H7 (cell line): ENCODE measurements around the gene NAV2. TPM values are rescaled to one million over a fixed set of nuclear protein-coding genes. Genes with fewer than 3 reads are reported as not detected.

ENCODE experiments used
- DNase-seq: peaks from one replicate; pipeline ENCODE4 v3.0.0; 2012
- H3K27me3 ChIP-seq: 2 replicates; pipeline ENCODE4 v1.6.0; 2011; ENCODE audit warnings: mild to moderate bottlenecking, low read length; ENCODE audit not compliant: control insufficient read depth, insufficient read depth
- H3K36me3 ChIP-seq: replicated peaks from 2 replicates; pipeline ENCODE4 v1.5.1; 2011; ENCODE audit warnings: low read length; ENCODE audit not compliant: control insufficient read depth, insufficient read depth
- H3K4me3 ChIP-seq: 2 replicates; pipeline ENCODE4 v1.5.1; 2011; ENCODE audit warnings: low read depth, mild to moderate bottlenecking, control low read depth, low read length, moderate library complexity; ENCODE audit not compliant: insufficient read depth
- total RNA-seq: library from RNA; depleted of rRNA; stranded (reverse); fragments of >200 nt; shearing (Covaris generic); gene quantifications from 2 replicates; pipeline ENCODE4 v1.2.3, GENCODE V29; 2014

The NAV2 gene
- total RNA-seq, 1 experiment from 2014 or later: 11.1 TPM

DNA sequence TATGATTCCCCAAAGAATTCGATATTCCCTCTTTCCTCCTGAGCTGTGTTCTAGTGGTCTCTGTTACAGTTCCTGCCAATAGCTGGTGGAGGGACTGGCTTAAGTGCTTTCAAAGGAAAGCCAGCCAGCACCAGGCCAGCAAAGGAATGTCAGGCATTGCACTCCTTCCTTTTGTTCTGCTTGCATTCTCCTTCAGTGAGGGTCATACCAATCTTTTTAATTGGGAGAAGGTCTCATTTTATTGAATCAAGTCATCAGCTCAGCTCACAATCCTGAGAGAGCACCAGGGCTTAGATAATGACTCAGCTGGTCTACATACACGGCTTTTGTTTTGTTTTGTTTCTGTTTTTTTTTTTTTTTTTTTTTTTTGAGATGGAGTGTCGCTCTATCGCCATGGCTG, 222.9 kb downstream of the NAV2 start:
- Histone ChIP-seq H3K27me3 (no peaks in the 10 kb centered on the region), H3K36me3 (peaks cover 4% of the 10 kb centered on the region; the same call in 1 of the 2 replicates), H3K4me3 (no peak overlapping the region)
- DNase-seq: peak; percentile 64

DNA sequence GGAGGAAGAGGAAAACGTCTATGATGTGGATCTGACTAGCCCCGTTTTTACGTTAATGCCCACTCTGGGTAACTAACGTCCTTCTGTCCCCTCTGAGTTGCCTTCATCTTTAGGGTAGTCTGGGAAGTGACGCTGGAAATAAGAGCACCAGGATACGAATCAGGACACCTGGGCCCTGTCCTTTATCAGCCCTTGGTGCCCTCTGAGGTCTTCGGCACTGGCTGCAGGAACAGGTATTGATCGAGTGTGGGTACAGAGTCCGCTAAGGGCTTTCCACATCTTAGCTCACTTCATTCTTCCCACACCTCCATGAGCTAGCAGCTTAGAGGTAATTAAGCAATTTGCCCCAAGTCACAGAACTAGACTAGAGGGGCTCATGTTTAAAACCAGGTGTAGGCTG, 223.8 kb downstream of the NAV2 start:
- Histone ChIP-seq H3K4me3 (no peak overlapping the region), H3K27me3 (no peaks in the 10 kb centered on the region), H3K36me3 (peaks cover 6% of the 10 kb centered on the region; the same call in 1 of the 2 replicates)
- DNase-seq: no peak

GRCh38 chr11:19938169-19938856, 225.7 kb downstream of the NAV2 start:
- Histone ChIP-seq H3K27me3 (no peaks in the 10 kb centered on the region), H3K4me3 (no peak overlapping the region), H3K36me3 (peaks cover 6% of the 10 kb centered on the region; the same call in 1 of the 2 replicates)
- peak; percentile 82 for DNase-seq

GRCh38 chr11:19938866-19939265, 226.2 kb downstream of the NAV2 start:
- Histone ChIP-seq H3K4me3 (no peak overlapping the region), H3K36me3 (peaks cover 6% of the 10 kb centered on the region; the same call in 1 of the 2 replicates), H3K27me3 (no peaks in the 10 kb centered on the region)
- DNase-seq: no peak

- no peak for DNase-seq
- Histone ChIP-seq H3K36me3 (peaks cover 4% of the 10 kb centered on the region; the same call in 1 of the 2 replicates), H3K27me3 (no peaks in the 10 kb centered on the region), H3K4me3 (no peak overlapping the region)
Measured at GRCh38 chr11:19939415-19939929, 226.8 kb downstream of the NAV2 start.

DNA sequence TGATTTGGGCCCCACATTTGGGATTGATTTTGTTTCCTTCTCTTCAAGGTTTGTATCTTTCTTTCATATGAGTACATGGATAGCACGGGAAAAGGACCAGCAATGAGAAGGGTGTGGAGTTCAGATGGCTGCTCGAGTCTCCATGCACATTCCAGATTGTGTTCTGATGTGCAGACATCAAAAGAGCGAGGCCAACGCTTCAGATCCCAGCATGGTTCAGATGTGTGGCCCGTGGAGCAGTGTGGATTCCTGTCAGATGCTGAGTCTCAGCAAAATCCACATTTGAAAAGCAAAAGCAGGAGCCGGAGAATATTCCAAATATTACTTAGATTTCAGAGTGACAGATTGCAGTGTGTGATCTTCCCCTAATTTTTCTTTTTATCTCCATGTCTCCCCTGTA, 228.2 kb downstream of the NAV2 start:
- H3K36me3 ChIP-seq: peaks cover 4% of the 10 kb centered on the region; the same call in 1 of the 2 replicates
- H3K27me3 ChIP-seq: no peaks in the 10 kb centered on the region
- DNase-seq: no peak
- no peak overlapping the region for H3K4me3 ChIP-seq

DNA sequence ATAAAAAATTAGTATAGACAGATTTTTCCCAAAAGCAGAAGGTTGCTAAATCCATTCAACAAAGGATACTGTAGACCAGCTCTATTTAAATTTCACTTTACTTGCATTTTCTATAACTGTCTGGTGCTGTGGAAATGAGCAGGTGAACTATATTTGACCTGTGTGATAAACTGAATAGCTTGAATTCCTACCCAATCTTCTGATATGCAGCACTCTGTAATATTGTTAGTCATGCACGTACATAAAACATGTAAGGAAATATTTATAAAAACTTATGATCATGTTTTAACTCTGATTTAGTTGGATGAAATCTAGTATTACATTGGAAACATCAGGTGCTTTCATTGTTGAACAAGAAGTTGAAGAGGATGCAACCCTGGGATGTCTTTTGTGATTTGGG, 234.0 kb downstream of the NAV2 start:
- Histone ChIP-seq H3K36me3 (peaks cover 3% of the 10 kb centered on the region), H3K4me3 (no peak overlapping the region), H3K27me3 (no peaks in the 10 kb centered on the region)
- DNase-seq: no peak

DNA sequence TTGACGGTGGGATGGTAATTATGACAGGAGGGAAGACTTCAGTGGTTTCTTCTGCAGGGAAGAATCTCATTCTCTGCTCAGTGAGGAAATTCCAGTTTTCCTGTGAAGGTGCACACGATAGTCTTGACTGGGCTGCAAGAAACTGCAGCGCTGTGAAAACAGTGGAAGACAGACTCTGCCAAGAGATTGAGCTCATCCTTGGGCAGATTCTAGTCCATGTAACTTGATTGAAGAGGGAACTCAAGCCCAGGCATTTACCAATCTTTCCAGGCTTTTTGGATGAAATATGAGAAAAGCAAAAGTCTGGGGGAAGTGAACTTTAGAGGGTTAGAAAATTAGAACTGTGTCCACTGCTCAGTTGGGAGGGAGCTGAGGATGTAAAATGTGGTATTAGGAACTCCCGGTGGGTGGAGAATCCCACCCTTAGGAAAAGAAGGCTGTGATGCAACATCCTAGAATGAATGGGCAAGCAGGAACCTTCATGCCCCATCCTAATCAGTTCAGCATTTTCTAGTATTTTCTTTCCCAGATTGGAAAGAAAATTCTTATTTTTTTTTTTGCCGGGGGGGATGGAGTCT, 235.0 kb downstream of the NAV2 start:
- Histone ChIP-seq H3K4me3 (no peak overlapping the region), H3K27me3 (no peaks in the 10 kb centered on the region), H3K36me3 (peaks cover 3% of the 10 kb centered on the region)
- no peak for DNase-seq

GRCh38 chr11:19949606-19950005, 237.0 kb downstream of the NAV2 start:
- DNase-seq: no peak
- Histone ChIP-seq H3K27me3 (no peaks in the 10 kb centered on the region), H3K36me3 (peaks cover 3% of the 10 kb centered on the region), H3K4me3 (no peak overlapping the region)

GRCh38 chr11:19951558-19952115, 239.0 kb downstream of the NAV2 start:
- DNase-seq: peak; percentile 55
- Histone ChIP-seq H3K4me3 (no peak overlapping the region), H3K36me3 (peaks cover 3% of the 10 kb centered on the region), H3K27me3 (no peaks in the 10 kb centered on the region)

GRCh38 chr11:19952116-19952605, 239.5 kb downstream of the NAV2 start:
- no peak overlapping the region for H3K4me3 ChIP-seq
- H3K27me3 ChIP-seq: no peaks in the 10 kb centered on the region
- H3K36me3 ChIP-seq: peaks cover 3% of the 10 kb centered on the region
- DNase-seq: no peak

- peaks cover 3% of the 10 kb centered on the region for H3K36me3 ChIP-seq
- H3K27me3 ChIP-seq: no peaks in the 10 kb centered on the region
- DNase-seq: no peak
- H3K4me3 ChIP-seq: no peak overlapping the region
Measured at GRCh38 chr11:19952911-19953310, 240.3 kb downstream of the NAV2 start.

- Histone ChIP-seq H3K36me3 (peaks cover 3% of the 10 kb centered on the region), H3K4me3 (no peak overlapping the region), H3K27me3 (no peaks in the 10 kb centered on the region)
- DNase-seq: peak; percentile 65
Measured at GRCh38 chr11:19953336-19953735, 240.7 kb downstream of the NAV2 start.

- Histone ChIP-seq H3K4me3 (no peak overlapping the region), H3K27me3 (no peaks in the 10 kb centered on the region), H3K36me3 (peaks cover 3% of the 10 kb centered on the region)
- DNase-seq: no peak
Measured at GRCh38 chr11:19953909-19954308, 241.3 kb downstream of the NAV2 start.

DNA sequence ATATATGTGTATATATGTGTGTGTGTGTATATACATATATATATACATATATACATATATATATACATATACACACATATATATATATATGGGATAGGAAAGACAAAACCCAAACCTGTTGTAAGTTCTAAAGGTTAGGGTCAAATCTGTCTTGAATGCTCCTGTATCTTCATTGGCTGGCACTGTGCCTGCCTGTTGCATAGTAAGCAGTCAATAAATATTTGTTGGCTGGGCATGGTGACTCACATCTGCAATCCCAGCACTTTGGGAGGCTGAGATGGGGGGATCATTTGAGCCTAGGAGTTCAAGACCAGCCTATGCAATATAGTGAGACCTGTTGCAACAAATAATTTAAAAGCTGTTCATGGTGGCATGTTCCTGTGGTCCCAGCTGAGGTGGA, 242.3 kb downstream of the NAV2 start:
- DNase-seq: no peak
- Histone ChIP-seq H3K4me3 (no peak overlapping the region), H3K27me3 (no peaks in the 10 kb centered on the region), H3K36me3 (no peaks in the 10 kb centered on the region; the same call in 1 of the 2 replicates)
